HG02763 (cell line): Measurements from ENCODE around the gene CES3.
A peak's percentile ranks its signal among the peaks of the same experiment; 100 is the strongest.
"Not testable (repeated sequence)": the region's sequence is repeated elsewhere in the genome, so short reads cannot be mapped to it uniquely, and the experiment has no call there.

Experiments used
- ATAC-seq: cut with Tn5 transposase; IDR thresholded peaks from one replicate; pipeline ENCODE4 v1.9.1; 2021; ENCODE audit warnings: mild to moderate bottlenecking, moderate library complexity; ENCODE audit not compliant: unreplicated experiment

Gene CES3

GRCh38 chr16:66926171-66926947, 34.7 kb upstream of the CES3 start:
- ATAC-seq = no peak

- no peak for ATAC-seq
Measured at GRCh38 chr16:66926961-66927436, 34.1 kb upstream of the CES3 start.

- no peak for ATAC-seq
Measured at GRCh38 chr16:66927918-66928649, 33.0 kb upstream of the CES3 start.

- no peak for ATAC-seq
Measured at GRCh38 chr16:66928702-66929388, 32.2 kb upstream of the CES3 start.

GRCh38 chr16:66930189-66930588, 30.9 kb upstream of the CES3 start:
- no peak for ATAC-seq

GRCh38 chr16:66931665-66932064, 29.4 kb upstream of the CES3 start:
- no peak for ATAC-seq

GRCh38 chr16:66932076-66932475, 29.0 kb upstream of the CES3 start:
- ATAC-seq = no peak

- no peak for ATAC-seq
Measured at GRCh38 chr16:66933776-66934137, 27.3 kb upstream of the CES3 start.

- peak; percentile 82 for ATAC-seq
Measured at GRCh38 chr16:66934138-66934838, 26.8 kb upstream of the CES3 start, which contains the start of gene CIAO2B. TSS of gene CIAO2B (minus strand) at chr16:66934402. CDS start at chr16:66934364, 38 bp downstream.

- not testable (repeated sequence) for ATAC-seq
Measured at GRCh38 chr16:66934839-66935313, 26.2 kb upstream of the CES3 start.

GRCh38 chr16:66935314-66936011, 25.6 kb upstream of the CES3 start, which contains the start of gene CES2:
TSS of gene CES2 (plus strand) at chr16:66935516. CDS start at chr16:66935636, 120 bp downstream.
- ATAC-seq = no peak

GRCh38 chr16:66936462-66936861, 24.6 kb upstream of the CES3 start:
- ATAC-seq = no peak

- no peak for ATAC-seq
Measured at GRCh38 chr16:66936889-66937554, 24.0 kb upstream of the CES3 start.

- ATAC-seq = no peak
Measured at GRCh38 chr16:66937725-66938337, 23.2 kb upstream of the CES3 start.

GRCh38 chr16:66939366-66939765, 21.7 kb upstream of the CES3 start:
- ATAC-seq = no peak

GRCh38 chr16:66940236-66940635, 20.8 kb upstream of the CES3 start:
- ATAC-seq = no peak

GRCh38 chr16:66942981-66943380, 18.1 kb upstream of the CES3 start:
- ATAC-seq = no peak

- no peak for ATAC-seq
Measured at GRCh38 chr16:66943426-66944053, 17.5 kb upstream of the CES3 start.

GRCh38 chr16:66944054-66944441, 17.0 kb upstream of the CES3 start:
- no peak for ATAC-seq
